Mesendoderm (in vitro differentiated cells): ENCODE results near the gene HTR6.

Experiments
- DNase-seq: peaks from one replicate; pipeline ENCODE4 v3.0.0; 2013
- H2AK5ac ChIP-seq: 2 replicates; pipeline ENCODE4 v1.6.1; 2013; ENCODE audit warnings: low read length, inconsistent platforms
- H2BK120ac ChIP-seq: 2 replicates; pipeline ENCODE4 v1.6.1; 2013; ENCODE audit warnings: low read depth, mild to moderate bottlenecking, low read length, moderate library complexity, mixed read lengths
- H2BK15ac ChIP-seq: replicated peaks from 2 replicates; pipeline ENCODE4 v1.6.1; 2013; ENCODE audit warnings: low read depth, mild to moderate bottlenecking, moderate library complexity
- H2BK5ac ChIP-seq: 2 replicates; pipeline ENCODE4 v1.6.1; 2013; ENCODE audit warnings: low read length, inconsistent platforms
- H3K18ac ChIP-seq: 2 replicates; pipeline ENCODE4 v1.6.1; 2013; ENCODE audit warnings: mild to moderate bottlenecking, low read length, mixed read lengths
- H3K23ac ChIP-seq: one replicate; pipeline ENCODE4 v1.6.1; 2013; ENCODE audit warnings: low read length
- H3K27ac ChIP-seq: 2 replicates; pipeline ENCODE4 v1.5.1; 2013; ENCODE audit warnings: low read depth, mild to moderate bottlenecking, inconsistent platforms, low read length, moderate library complexity
- H3K27me3 ChIP-seq: 2 replicates; pipeline ENCODE4 v1.6.1; 2013; ENCODE audit warnings: low read length, control low read depth, mild to moderate bottlenecking, inconsistent platforms; ENCODE audit not compliant: insufficient read depth, poor library complexity
- H3K36me3 ChIP-seq: 2 replicates; pipeline ENCODE4 v1.6.1; 2013; ENCODE audit warnings: low read length, inconsistent platforms; ENCODE audit not compliant: control insufficient read depth, insufficient read depth
- H3K4ac ChIP-seq: one replicate; pipeline ENCODE4 v1.6.1; 2013; ENCODE audit warnings: low read depth, mild to moderate bottlenecking, low read length, moderate library complexity
- H3K4me1 ChIP-seq: 2 replicates; pipeline ENCODE4 v1.6.1; 2013; ENCODE audit warnings: low read depth, low read length, inconsistent platforms; ENCODE audit not compliant: control insufficient read depth
- H3K4me2 ChIP-seq: 2 replicates; pipeline ENCODE4 v1.6.1; 2013; ENCODE audit warnings: low read length
- H3K4me3 ChIP-seq: 2 replicates; pipeline ENCODE4 v1.5.1; 2013; ENCODE audit warnings: mild to moderate bottlenecking, low read length
- H3K56ac ChIP-seq: one replicate; pipeline ENCODE4 v1.6.1; 2013; ENCODE audit warnings: low read length
- H3K79me1 ChIP-seq: 2 replicates; pipeline ENCODE4 v1.6.1; 2013; ENCODE audit warnings: low read length, inconsistent platforms
- H3K79me2 ChIP-seq: 2 replicates; pipeline ENCODE4 v1.6.1; 2013; ENCODE audit warnings: mild to moderate bottlenecking, low read length; ENCODE audit not compliant: control insufficient read depth, insufficient read depth
- H3K9ac ChIP-seq: 2 replicates; pipeline ENCODE4 v1.6.1; 2013; ENCODE audit warnings: low read length, inconsistent platforms
- H4K5ac ChIP-seq: one replicate; pipeline ENCODE4 v1.6.1; 2013; ENCODE audit warnings: low read length
- H4K8ac ChIP-seq: one replicate; pipeline ENCODE4 v1.6.1; 2013; ENCODE audit warnings: low read depth, mild to moderate bottlenecking, control low read depth, low read length, moderate library complexity
- WGBS: extraction: QIAGEN DNeasy Blood & Tissue Kit; methylation state at CpG from one replicate; pipeline ENCODE4 v1.1.7; 2013; ENCODE audit warnings: low lambda C conversion rate, missing lambda C conversion rate; ENCODE audit not compliant: insufficient coverage; ENCODE audit errors: extremely low coverage; 5-methylcytosine and 5-hydroxymethylcytosine counted together

Gene HTR6

DNA sequence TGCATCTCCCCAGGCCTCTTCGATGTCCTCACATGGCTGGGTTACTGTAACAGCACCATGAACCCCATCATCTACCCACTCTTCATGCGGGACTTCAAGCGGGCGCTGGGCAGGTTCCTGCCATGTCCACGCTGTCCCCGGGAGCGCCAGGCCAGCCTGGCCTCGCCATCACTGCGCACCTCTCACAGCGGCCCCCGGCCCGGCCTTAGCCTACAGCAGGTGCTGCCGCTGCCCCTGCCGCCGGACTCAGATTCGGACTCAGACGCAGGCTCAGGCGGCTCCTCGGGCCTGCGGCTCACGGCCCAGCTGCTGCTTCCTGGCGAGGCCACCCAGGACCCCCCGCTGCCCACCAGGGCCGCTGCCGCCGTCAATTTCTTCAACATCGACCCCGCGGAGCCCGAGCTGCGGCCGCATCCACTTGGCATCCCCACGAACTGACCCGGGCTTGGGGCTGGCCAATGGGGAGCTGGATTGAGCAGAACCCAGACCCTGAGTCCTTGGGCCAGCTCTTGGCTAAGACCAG lies 14.3 kb downstream of the HTR6 start:
- Histone ChIP-seq H3K79me1 (no peaks in the 10 kb centered on the region), H3K4me3 (no peak overlapping the region), H4K8ac (no peak overlapping the region), H3K18ac (no peak overlapping the region), H3K23ac (no peak overlapping the region), H2BK120ac (no peak overlapping the region), H3K79me2 (no peaks in the 10 kb centered on the region), H3K4ac (no peak overlapping the region), H4K5ac (no peak overlapping the region), H2BK15ac (no peak overlapping the region), H3K4me1 (no peaks in the 10 kb centered on the region), H3K27me3 (no peaks in the 10 kb centered on the region), H3K56ac (no peak overlapping the region), H3K4me2 (no peak overlapping the region), H3K36me3 (no peaks in the 10 kb centered on the region), H3K9ac (no peak overlapping the region), H3K27ac (no peak overlapping the region), H2BK5ac (no peak overlapping the region), H2AK5ac (no peak overlapping the region)
- DNase-seq, result no peak
- no CpG with 5 or more reads among the region's 34 CpGs for WGBS

DNA sequence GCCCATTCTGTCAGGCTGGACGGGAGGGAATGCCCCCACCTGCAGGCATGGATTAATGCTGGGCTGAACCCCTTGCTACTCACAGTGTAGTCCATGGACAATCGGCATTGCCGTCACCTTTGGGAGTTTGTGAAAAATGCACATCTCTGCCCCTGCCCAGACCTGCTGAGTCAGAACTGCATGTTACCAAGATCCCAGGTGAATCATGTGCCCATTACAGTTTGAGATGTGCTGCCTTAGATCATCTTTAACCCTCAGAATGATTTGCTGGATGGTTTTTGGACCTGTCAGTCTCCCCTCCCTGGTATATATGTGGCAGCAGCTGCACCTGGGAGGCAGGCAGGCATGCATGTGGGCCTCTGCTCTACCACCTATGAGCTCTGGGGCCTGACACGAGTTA lies 15.0 kb downstream of the HTR6 start:
- WGBS, result no CpG with 5 or more reads among the region's 4 CpGs
- Histone ChIP-seq H3K79me2 (no peaks in the 10 kb centered on the region), H3K4me1 (no peaks in the 10 kb centered on the region)

DNA sequence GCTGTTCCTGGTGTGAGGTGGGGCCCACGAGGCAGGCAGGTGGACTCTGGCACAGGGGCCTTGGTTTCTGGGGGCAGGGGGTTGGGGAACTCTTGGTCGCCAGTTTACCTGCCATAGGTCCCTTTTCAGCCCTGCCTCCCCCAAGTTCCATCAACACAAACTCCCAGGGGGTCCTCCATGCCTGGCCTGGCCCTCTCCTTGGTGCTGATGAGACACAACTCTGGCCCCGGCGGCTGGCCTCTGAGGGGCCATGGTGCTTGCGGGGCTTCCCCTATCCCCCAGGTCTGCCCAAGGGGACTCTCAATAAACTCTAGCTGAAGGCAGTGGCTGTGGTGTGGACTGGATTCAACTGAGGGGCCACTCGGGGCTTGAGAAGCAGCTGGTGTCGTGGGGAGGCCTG lies 16.0 kb downstream of the HTR6 start:
- H2BK120ac ChIP-seq, result no peak overlapping the region
- H3K27me3 ChIP-seq, result no peaks in the 10 kb centered on the region
- H4K5ac ChIP-seq, result no peak overlapping the region
- H3K4me2 ChIP-seq, result no peak overlapping the region
- H2BK5ac ChIP-seq, result no peak overlapping the region
- H3K18ac ChIP-seq, result no peak overlapping the region
- WGBS, result no CpG with 5 or more reads among the region's 7 CpGs
- no peak overlapping the region for H3K4ac ChIP-seq
- H3K79me2 ChIP-seq, result no peaks in the 10 kb centered on the region
- no peak for DNase-seq
- H3K56ac ChIP-seq, result no peak overlapping the region
- no peak overlapping the region for H2AK5ac ChIP-seq
- H3K4me3 ChIP-seq, result no peak overlapping the region
- no peak overlapping the region for H2BK15ac ChIP-seq
- no peaks in the 10 kb centered on the region for H3K79me1 ChIP-seq
- no peak overlapping the region for H4K8ac ChIP-seq
- H3K4me1 ChIP-seq, result no peaks in the 10 kb centered on the region
- no peak overlapping the region for H3K9ac ChIP-seq
- no peak overlapping the region for H3K23ac ChIP-seq
- no peaks in the 10 kb centered on the region for H3K36me3 ChIP-seq
- H3K27ac ChIP-seq, result no peak overlapping the region

More for the DNA sequence above, 15.0 kb downstream of the HTR6 start:
- no peak overlapping the region for H3K23ac ChIP-seq
- H3K36me3 ChIP-seq, result no peaks in the 10 kb centered on the region
- no peak overlapping the region for H4K5ac ChIP-seq
- no peak overlapping the region for H3K9ac ChIP-seq
- H3K56ac ChIP-seq, result no peak overlapping the region
- H2AK5ac ChIP-seq, result no peak overlapping the region
- H3K18ac ChIP-seq, result no peak overlapping the region
- no peak overlapping the region for H3K4ac ChIP-seq
- no peak overlapping the region for H3K27ac ChIP-seq
- H4K8ac ChIP-seq, result no peak overlapping the region
- H2BK15ac ChIP-seq, result no peak overlapping the region
- no peak overlapping the region for H2BK5ac ChIP-seq
- DNase-seq, result no peak
- no peak overlapping the region for H3K4me2 ChIP-seq
- H2BK120ac ChIP-seq, result no peak overlapping the region
- H3K4me3 ChIP-seq, result no peak overlapping the region
- no peaks in the 10 kb centered on the region for H3K27me3 ChIP-seq
- H3K79me1 ChIP-seq, result no peaks in the 10 kb centered on the region

DNA sequence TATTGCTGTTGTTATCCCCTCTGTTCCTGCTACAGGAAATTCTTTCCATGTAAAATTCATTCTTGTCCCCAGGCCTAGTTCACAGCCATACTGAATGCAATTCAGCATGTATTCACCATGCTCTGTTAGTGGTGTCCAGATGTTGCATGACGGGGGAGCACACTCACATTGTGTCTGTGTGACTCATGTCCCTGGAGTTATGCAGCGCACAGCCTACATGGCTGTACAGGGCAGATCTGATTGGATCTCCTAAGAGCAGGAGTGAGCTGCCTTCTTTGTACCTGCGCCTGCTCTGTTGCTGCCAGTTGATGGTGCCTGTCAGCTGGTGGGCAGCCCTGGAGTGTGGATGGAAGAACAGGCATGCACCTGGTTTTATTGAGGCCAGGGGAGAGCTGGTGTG lies 17.6 kb downstream of the HTR6 start:
- Histone ChIP-seq H3K36me3 (no peaks in the 10 kb centered on the region), H4K8ac (no peak overlapping the region), H3K56ac (no peak overlapping the region), H2BK5ac (no peak overlapping the region), H2BK120ac (no peak overlapping the region), H3K23ac (no peak overlapping the region), H3K27me3 (no peaks in the 10 kb centered on the region), H3K4me3 (no peak overlapping the region), H2AK5ac (no peak overlapping the region), H3K4me2 (no peak overlapping the region), H4K5ac (no peak overlapping the region), H3K79me2 (no peaks in the 10 kb centered on the region), H3K18ac (no peak overlapping the region), H2BK15ac (no peak overlapping the region), H3K27ac (no peak overlapping the region), H3K4ac (no peak overlapping the region), H3K4me1 (no peaks in the 10 kb centered on the region), H3K9ac (no peak overlapping the region), H3K79me1 (no peaks in the 10 kb centered on the region)
- WGBS, result no CpG with 5 or more reads among the region's 3 CpGs
- no peak for DNase-seq

DNA sequence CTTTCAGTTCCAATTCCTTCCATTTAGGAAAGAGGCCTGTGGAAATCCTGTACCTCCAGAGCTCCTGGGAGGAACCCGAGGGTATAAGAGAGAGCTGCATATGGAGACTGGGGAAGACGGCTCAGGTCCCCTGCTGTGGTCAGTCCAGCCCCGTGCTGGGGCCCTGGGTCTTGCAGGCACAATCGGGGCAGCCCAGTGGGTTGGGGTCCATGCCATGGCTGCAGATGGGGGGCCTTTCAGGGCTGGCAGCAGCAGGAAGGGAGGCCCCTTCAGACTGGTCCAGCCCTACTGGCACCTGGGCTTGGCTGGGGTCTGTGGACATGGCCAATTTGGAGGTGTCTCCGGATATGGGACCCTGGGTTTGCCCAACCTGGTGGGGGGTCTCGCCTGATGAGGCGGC lies 18.2 kb downstream of the HTR6 start:
- H3K4me1 ChIP-seq, result no peaks in the 10 kb centered on the region
- H3K27ac ChIP-seq, result no peak overlapping the region
- no peak overlapping the region for H4K5ac ChIP-seq
- no peak overlapping the region for H4K8ac ChIP-seq
- no peak overlapping the region for H3K56ac ChIP-seq
- DNase-seq, result no peak
- no peak overlapping the region for H2BK15ac ChIP-seq
- H3K79me1 ChIP-seq, result no peaks in the 10 kb centered on the region
- WGBS, result no CpG with 5 or more reads among the region's 7 CpGs
- H3K4me2 ChIP-seq, result no peak overlapping the region
- H3K18ac ChIP-seq, result no peak overlapping the region
- no peaks in the 10 kb centered on the region for H3K79me2 ChIP-seq
- no peak overlapping the region for H2AK5ac ChIP-seq
- no peak overlapping the region for H2BK120ac ChIP-seq
- no peak overlapping the region for H3K9ac ChIP-seq
- no peaks in the 10 kb centered on the region for H3K36me3 ChIP-seq
- no peaks in the 10 kb centered on the region for H3K27me3 ChIP-seq
- no peak overlapping the region for H3K4me3 ChIP-seq
- H3K4ac ChIP-seq, result no peak overlapping the region
- no peak overlapping the region for H2BK5ac ChIP-seq
- H3K23ac ChIP-seq, result no peak overlapping the region

DNA sequence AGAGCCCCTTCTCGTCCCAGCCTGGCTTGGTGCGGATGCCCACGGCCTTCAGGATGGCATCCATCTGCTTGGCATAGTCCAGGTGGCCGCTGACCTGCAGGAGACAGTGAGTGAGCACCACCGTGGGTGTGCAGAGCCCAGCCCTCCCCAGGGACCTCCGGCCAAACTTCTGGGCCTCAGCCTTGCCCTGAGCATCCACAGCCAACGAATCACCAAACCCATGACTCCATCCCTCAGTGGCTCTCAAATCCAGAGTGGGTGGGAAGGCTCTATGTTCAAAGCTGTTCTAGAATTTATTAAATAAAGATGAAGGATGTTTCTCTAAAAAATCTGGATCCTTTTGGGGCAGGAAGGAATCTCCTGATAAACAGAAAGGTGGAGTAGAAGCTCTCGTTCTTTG lies 18.7 kb downstream of the HTR6 start:
- Histone ChIP-seq H3K79me2 (no peaks in the 10 kb centered on the region), H3K36me3 (no peaks in the 10 kb centered on the region), H3K56ac (no peak overlapping the region), H3K4me3 (no peak overlapping the region), H3K4ac (no peak overlapping the region), H3K4me1 (no peaks in the 10 kb centered on the region), H2BK120ac (no peak overlapping the region), H3K23ac (no peak overlapping the region), H2BK15ac (no peak overlapping the region), H4K5ac (no peak overlapping the region), H3K4me2 (no peak overlapping the region), H4K8ac (no peak overlapping the region), H3K79me1 (no peaks in the 10 kb centered on the region), H3K27me3 (no peaks in the 10 kb centered on the region), H3K18ac (no peak overlapping the region), H2AK5ac (no peak overlapping the region), H2BK5ac (no peak overlapping the region), H3K9ac (no peak overlapping the region), H3K27ac (no peak overlapping the region)
- DNase-seq, result no peak
- WGBS, result no CpG with 5 or more reads among the region's 8 CpGs
